Measurements from ENCODE around the gene FPR2.
A peak's percentile ranks its signal among the peaks of the same experiment; 100 is the strongest.
"Not testable (repeated sequence)": the region's sequence is repeated elsewhere in the genome, so short reads cannot be mapped to it uniquely, and the experiment has no call there.

The FPR2 gene

DNA sequence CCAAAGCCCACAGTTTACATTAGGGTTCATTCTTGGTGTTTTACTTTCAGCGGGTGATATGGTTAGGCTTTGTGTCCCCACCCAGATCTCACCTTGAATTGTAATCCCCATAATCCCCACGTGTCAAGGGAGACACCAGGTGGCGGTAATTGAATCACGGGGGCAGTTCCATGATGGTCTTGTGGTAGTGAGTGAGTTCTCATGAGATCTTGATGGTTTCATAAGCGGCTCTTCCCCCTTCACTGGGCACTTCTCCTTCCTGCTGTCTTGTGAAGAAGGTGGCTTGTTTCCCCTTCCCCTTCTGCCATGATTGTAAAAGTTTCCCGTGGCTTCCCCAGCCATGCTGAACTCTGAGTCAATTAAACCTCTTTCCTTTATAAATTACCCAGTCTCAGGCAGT lies 12.0 kb downstream of the FPR2 start:
- Histone ChIP-seq H3K9me3 (ENCODE audit: severe bottlenecking) (peaks cover 5% of the 10 kb centered on the region), H3K27ac (no peak overlapping the region), H3K36me3 (no peaks in the 10 kb centered on the region), H3K4me3 (ENCODE audit: low read depth, low read length) (no peak overlapping the region), H3K27me3 (ENCODE audit: insufficient read depth, low read depth, severe bottlenecking) (peaks cover 73% of the 10 kb centered on the region)
- TF ChIP-seq, protein P1, sequence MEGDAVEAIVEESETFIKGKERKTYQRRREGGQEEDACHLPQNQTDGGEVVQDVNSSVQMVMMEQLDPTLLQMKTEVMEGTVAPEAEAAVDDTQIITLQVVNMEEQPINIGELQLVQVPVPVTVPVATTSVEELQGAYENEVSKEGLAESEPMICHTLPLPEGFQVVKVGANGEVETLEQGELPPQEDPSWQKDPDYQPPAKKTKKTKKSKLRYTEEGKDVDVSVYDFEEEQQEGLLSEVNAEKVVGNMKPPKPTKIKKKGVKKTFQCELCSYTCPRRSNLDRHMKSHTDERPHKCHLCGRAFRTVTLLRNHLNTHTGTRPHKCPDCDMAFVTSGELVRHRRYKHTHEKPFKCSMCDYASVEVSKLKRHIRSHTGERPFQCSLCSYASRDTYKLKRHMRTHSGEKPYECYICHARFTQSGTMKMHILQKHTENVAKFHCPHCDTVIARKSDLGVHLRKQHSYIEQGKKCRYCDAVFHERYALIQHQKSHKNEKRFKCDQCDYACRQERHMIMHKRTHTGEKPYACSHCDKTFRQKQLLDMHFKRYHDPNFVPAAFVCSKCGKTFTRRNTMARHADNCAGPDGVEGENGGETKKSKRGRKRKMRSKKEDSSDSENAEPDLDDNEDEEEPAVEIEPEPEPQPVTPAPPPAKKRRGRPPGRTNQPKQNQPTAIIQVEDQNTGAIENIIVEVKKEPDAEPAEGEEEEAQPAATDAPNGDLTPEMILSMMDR (IDR thresholded peaks at IDR 0.05; ENCODE audit: low read depth, low read length) = no peak
- peak; percentile 27 for DNase-seq

- not testable (repeated sequence) for H3K9me3 ChIP-seq (ENCODE audit: severe bottlenecking); H3K27ac ChIP-seq
- peaks cover 57% of the 10 kb centered on the region for H3K27me3 ChIP-seq (ENCODE audit: insufficient read depth, low read depth, severe bottlenecking)
These were observed 15.6 kb downstream of the FPR2 start for GRCh38 chr19:51776561-51776960.

DNA sequence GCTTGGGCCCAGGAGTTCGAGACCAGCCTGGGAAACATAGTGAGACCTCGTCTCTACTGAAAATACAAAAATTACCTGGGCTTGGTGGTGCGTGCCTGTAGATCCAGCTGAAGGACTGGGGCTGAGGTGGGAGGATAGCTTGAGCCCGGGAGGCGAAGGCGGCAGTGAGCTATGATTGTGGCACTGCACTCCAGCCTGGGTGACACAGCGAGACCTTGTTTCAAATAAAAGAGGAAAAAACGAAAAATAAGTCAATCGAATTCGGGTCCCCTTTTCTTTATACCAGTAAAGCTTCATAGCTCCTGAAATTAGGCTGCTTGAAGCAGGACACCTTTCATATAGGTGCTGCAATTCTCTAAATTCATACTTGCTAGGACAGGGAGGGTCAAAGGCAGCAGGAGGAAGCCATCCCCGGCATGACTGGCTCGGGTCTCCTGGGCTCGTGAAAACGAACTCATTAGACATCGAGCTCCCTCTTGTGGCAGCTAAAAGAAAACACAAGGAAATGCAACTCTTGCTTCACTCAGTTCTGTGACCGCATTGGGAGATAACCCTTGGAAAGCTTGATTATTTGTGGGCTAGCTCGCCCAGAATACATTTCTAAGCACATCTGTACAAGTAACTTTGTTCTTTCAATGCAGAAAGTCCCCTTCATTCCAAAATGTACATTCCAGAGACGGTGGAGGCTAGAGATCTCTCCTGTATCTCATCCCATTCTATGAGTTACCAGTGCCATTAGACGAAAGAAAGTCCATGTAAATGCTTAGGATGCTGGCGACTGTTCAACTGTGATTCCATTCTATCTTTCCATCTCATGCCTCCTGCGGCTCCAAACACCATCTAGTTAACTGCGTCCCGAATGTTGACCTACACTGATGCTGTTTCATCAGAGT lies 16.8 kb downstream of the FPR2 start:
- H3K27me3 ChIP-seq (ENCODE audit: insufficient read depth, low read depth, severe bottlenecking) = peaks cover 56% of the 10 kb centered on the region
- peak; percentile 57 for DNase-seq
- no peaks in the 10 kb centered on the region for H3K36me3 ChIP-seq
- H3K27ac ChIP-seq = no peak overlapping the region
- H3K9me3 ChIP-seq (ENCODE audit: severe bottlenecking) = peaks cover 2% of the 10 kb centered on the region
- H3K4me3 ChIP-seq (ENCODE audit: low read depth, low read length) = no peak overlapping the region
- TF ChIP-seq, protein P1 (IDR thresholded peaks at IDR 0.05; ENCODE audit: low read depth, low read length) = peak; percentile 61

More at GRCh38 chr19:51776561-51776960, 15.6 kb downstream of the FPR2 start:
- H3K4me3 ChIP-seq (ENCODE audit: low read depth, low read length); DNase-seq; H3K36me3 ChIP-seq: not testable (repeated sequence)

- Histone ChIP-seq H3K36me3 (no peaks in the 10 kb centered on the region), H3K27me3 (ENCODE audit: insufficient read depth, low read depth, severe bottlenecking) (peaks cover 55% of the 10 kb centered on the region), H3K9me3 (ENCODE audit: severe bottlenecking) (no peaks in the 10 kb centered on the region), H3K4me3 (ENCODE audit: low read depth, low read length) (no peak overlapping the region), H3K27ac (no peak overlapping the region)
- TF ChIP-seq, protein P1 (IDR thresholded peaks at IDR 0.05; ENCODE audit: low read depth, low read length) = no peak
- DNase-seq = no peak
These were observed 18.2 kb downstream of the FPR2 start for GRCh38 chr19:51779181-51779580.

DNA sequence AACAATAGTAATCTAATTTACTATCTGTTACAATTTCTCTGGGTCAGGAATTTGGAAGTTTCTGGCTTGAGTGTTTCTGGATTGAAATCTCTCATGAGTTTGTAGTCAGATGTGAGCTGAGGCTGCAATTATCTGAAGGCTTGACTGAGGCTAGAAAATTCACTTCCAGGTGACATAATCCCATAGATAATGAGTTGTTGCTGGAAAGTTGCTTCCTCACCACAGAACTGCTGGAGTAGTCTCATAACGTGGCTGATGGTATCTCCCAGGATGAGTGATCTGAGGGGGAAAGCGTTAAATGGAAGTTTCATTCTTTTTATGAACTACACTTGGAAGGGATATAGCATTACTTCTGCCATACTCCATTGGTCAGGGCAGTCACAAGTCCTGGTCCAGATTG lies 18.7 kb downstream of the FPR2 start:
- no peak for DNase-seq
- TF ChIP-seq, protein P1 (IDR thresholded peaks at IDR 0.05; ENCODE audit: low read depth, low read length) = no peak
- Histone ChIP-seq H3K27me3 (ENCODE audit: insufficient read depth, low read depth, severe bottlenecking) (peaks cover 58% of the 10 kb centered on the region), H3K27ac (no peak overlapping the region), H3K4me3 (ENCODE audit: low read depth, low read length) (no peak overlapping the region), H3K36me3 (no peaks in the 10 kb centered on the region), H3K9me3 (ENCODE audit: severe bottlenecking) (no peaks in the 10 kb centered on the region)

- Histone ChIP-seq H3K9me3 (ENCODE audit: severe bottlenecking) (no peaks in the 10 kb centered on the region), H3K4me3 (ENCODE audit: low read depth, low read length) (no peak overlapping the region), H3K27ac (no peak overlapping the region), H3K36me3 (no peaks in the 10 kb centered on the region), H3K27me3 (ENCODE audit: insufficient read depth, low read depth, severe bottlenecking) (peaks cover 59% of the 10 kb centered on the region)
- TF ChIP-seq, protein P1 (IDR thresholded peaks at IDR 0.05; ENCODE audit: low read depth, low read length) = no peak
- no peak for DNase-seq
These were observed 19.3 kb downstream of the FPR2 start for GRCh38 chr19:51780270-51780669.
